Tracheal epithelial cell (primary cell): Measurements from ENCODE around the gene VCY1B. TPM values are rescaled to one million over a fixed set of nuclear protein-coding genes. Genes with fewer than 3 reads are reported as not detected.

Source experiments
- total RNA-seq: library from RNA; depleted of rRNA; stranded (reverse); fragments of >200 nt; gene quantifications from 2 replicates; pipeline ENCODE4 v1.2.1, GENCODE V29; 2014

The VCY1B gene
- not detected in 2 replicates for total RNA-seq

DNA sequence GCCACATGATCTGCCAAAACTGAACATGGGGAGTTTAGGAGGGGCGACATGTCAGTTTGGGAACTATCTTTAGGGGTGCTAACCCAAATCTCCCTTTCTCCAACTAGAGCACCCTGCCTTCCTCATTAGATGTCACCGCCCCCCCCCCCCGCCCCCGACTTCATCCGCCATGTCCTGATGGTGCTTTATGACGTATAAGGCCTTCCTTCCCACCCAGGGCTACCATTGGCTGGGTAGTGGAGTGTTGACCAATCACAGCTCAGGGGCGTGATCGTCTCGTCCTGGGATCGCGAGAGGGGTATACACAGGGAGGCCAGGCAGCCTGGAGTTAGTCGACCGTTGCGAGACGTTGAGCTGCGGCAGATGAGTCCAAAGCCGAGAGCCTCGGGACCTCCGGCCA lies at the start of gene VCY1B:
Gene VCY1B, plus strand, starts transcription at position 301 of the 400 bp plus-strand sequence. Its CDS starts 63 bp downstream, at position 364.

Other genes with a start within 250 kb of the VCY1B start
- gene VCY, start 69.8 kb upstream of the VCY1B start, total RNA-seq = not detected in 2 replicates